Aorta (tissue), 5 donors: Measurements from ENCODE around the gene FAM241B. TPM values are rescaled to one million over a fixed set of nuclear protein-coding genes. Genes with fewer than 3 reads are reported as not detected.
A peak's percentile ranks its signal among the peaks of the same experiment; 100 is the strongest.

Experiments used
- ATAC-seq: fragments of 200-7000 bp; cut with Tn5 transposase; one replicate; pipeline ENCODE4 v1.9.1; 2022; ENCODE audit warnings: moderate library complexity; ENCODE audit not compliant: low FRiP score
- DNase-seq, 2 donors: peaks; one replicate each; pipeline ENCODE4 v3.0.0-alpha.2; 2020
- H3K27ac ChIP-seq, 2 donors: one replicate each; pipeline ENCODE4 v1.5.1; 2013; ENCODE audit warnings: low read length in 2 of 2, mild to moderate bottlenecking in 2 of 2, moderate library complexity in 2 of 2, control low read depth in 1 of 2, inconsistent platforms in 1 of 2, low read depth in 1 of 2
- H3K27me3 ChIP-seq, 2 donors: one replicate each; pipeline ENCODE4 v1.6.1; 2013; ENCODE audit warnings: control low read depth in 1 of 2, low read length in 1 of 2, mild to moderate bottlenecking in 1 of 2, moderate library complexity in 1 of 2; ENCODE audit not compliant: insufficient read depth in 2 of 2, control insufficient read depth in 1 of 2
- H3K36me3 ChIP-seq, 2 donors: one replicate each; pipeline ENCODE4 v1.6.1; 2013; ENCODE audit warnings: control low read depth in 1 of 2, low read length in 1 of 2, mild to moderate bottlenecking in 1 of 2; ENCODE audit not compliant: insufficient read depth in 2 of 2, control insufficient read depth in 1 of 2
- H3K4me1 ChIP-seq, 2 donors: one replicate each; pipeline ENCODE4 v1.6.1; 2013; ENCODE audit warnings: low read length in 2 of 2, control low read depth in 1 of 2, mild to moderate bottlenecking in 1 of 2, moderate library complexity in 1 of 2; ENCODE audit not compliant: insufficient read depth in 2 of 2, control insufficient read depth in 1 of 2
- H3K4me3 ChIP-seq, 2 donors: one replicate each; pipeline ENCODE4 v1.5.1; 2013; ENCODE audit warnings: low read length in 2 of 2, control low read depth in 1 of 2, mild to moderate bottlenecking in 1 of 2
- H3K9me3 ChIP-seq: one replicate; pipeline ENCODE4 v1.6.1; 2013; ENCODE audit warnings: mild to moderate bottlenecking, low read length; ENCODE audit not compliant: control insufficient read depth
- WGBS, 2 donors: extraction: QIAGEN DNeasy Blood & Tissue Kit; methylation state at CpG; one replicate each; pipeline ENCODE4 v1.1.7; 2013; 5-methylcytosine and 5-hydroxymethylcytosine counted together
- intact Hi-C, 2 donors: fragments of 100-400 bp; cut with DNase I; formaldehyde crosslinking; loops; one replicate each; pipeline versions ENCODE4 v1.14.2 to v1.15.0; 2022
- polyA plus RNA-seq, 2 donors: library from polyadenylated mRNA; stranded (reverse); fragments of 200-250 nt; gene quantifications; one replicate each; pipeline ENCODE4 v1.2.3, GENCODE V29; 2013
- total RNA-seq, 2 donors: library from RNA; stranded (reverse); fragmentation: NEBNext Ultra II Directional; extraction: Animal tissue kit (Norgen Biotek cat#: 25700); gene quantifications; one replicate each; pipeline ENCODE4 v1.2.1, GENCODE V29; 2021
- donor health status: healthy with polysubstance abuse.
- donor health status: Bipolar disorder and iron deficiency.
- donor health status: DM: no; HTN: no; CAD: no.
- donor health status: DM: no; HTN: no; CAD: no.
- donor health status: DM: yes; HTN: yes; CAD: no.

Gene FAM241B
- total and polyA plus RNA-seq, 4 donors: 4.7 to 10.6 (median 8.3) TPM

DNA sequence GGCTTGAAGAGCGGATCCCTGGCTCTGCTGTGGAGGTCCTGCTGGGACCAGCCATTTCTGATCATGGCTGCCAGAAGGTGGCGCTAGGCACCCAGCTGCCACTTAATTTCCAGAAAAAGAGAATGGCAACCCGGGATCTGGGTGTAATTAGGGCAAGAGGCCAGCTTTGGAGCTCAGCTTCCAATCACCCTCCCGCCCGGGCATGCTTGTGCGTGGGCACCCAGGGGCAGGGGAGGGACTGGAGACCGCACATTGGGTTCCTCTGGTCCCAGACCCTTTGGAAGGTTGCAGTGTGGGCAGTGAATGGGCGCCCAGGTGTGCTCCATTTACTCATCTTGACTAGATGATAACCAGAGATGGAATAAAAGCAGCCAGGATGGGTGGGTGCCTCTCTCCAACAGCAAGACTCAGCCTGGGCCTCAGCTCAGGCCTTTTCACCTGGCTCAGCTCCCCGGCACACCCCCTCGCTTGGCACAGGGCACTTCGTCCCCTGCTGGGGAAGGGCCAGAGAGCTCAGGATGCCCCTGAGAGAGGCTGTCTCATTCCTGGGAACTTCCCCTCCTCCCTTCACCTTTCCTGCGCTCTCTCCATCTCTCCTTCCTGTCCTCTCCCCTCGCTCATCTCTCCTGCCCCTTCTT lies 14.7 kb downstream of the FAM241B start:
- H3K4me3 ChIP-seq: no peak overlapping the region
- intact Hi-C loops: loop anchor here (1.0 to 5.0 kb wide), 7 partner anchors 38 to 318 kb away; partner anchors contain the start of gene COL13A1 (in 2 of the 2)
- 45 to 49% methylated on average over 13 of the region's 13 CpGs for WGBS, 2 donors
- no peaks in the 10 kb centered on the region for H3K36me3 ChIP-seq
- H3K27me3 ChIP-seq: no peaks in the 10 kb centered on the region
- ATAC-seq: peak; percentile 56
- H3K27ac ChIP-seq: no peak overlapping the region
- peak; percentile 72 to 89 for DNase-seq
- no peaks in the 10 kb centered on the region for H3K9me3 ChIP-seq
- H3K4me1 ChIP-seq: no peaks in the 10 kb centered on the region

DNA sequence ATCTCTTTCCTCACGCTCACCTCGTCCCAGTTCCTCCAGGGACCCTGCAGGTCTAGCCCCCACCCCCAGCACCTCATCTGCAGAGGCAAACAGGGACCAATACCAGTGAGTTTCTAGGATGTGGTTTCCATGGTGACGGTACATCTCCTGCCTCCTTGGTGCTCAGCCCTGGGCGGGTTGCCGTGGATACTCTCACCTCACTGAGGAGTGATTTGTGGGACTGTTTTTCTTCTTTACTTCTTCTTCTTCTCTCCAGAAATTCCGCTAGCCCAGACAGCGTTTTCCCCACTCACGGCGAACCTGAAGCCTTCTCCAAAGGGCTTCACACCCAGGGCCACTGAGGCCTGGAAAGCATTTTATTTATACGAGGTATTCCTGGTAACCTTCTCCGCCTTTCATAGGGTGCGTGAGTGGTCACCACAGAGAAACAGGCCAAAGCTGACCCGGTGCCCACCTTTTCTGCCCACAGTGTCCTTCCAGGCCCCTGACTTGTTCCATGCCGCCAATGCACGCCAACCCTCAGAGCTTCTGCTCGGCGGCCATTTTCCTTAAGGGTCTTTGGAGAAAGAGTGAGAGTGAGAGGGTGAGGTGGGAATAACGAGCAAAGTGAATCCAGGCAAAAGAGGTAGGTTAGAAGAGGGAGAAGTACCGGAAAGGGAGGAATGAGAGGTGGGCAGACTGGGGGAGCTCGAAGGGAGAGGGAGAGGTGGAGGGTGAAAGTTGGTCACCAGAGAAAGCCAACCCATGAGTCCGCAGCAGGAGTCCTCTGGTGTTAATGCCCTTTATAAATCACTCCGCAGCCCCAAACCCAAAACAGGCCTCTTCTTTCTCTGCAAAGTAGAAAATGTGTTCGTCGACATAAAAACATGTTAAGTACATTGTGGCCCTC lies 15.5 kb downstream of the FAM241B start:
- ATAC-seq: no peak
- peak in 1 of 2 donors; percentile 72 for DNase-seq
- H3K27me3 ChIP-seq: no peaks in the 10 kb centered on the region
- H3K36me3 ChIP-seq: no peaks in the 10 kb centered on the region
- 95% methylated on average over 24 of the region's 24 CpGs for WGBS, 2 donors
- no peaks in the 10 kb centered on the region for H3K4me1 ChIP-seq
- no peak overlapping the region for H3K4me3 ChIP-seq
- intact Hi-C loops: loop anchor here (2.0 to 5.0 kb wide), 4 partner anchors 37 to 269 kb away; partner anchors contain the start of gene COL13A1 (in 1 of the 2)
- H3K9me3 ChIP-seq: no peaks in the 10 kb centered on the region
- no peak overlapping the region for H3K27ac ChIP-seq

DNA sequence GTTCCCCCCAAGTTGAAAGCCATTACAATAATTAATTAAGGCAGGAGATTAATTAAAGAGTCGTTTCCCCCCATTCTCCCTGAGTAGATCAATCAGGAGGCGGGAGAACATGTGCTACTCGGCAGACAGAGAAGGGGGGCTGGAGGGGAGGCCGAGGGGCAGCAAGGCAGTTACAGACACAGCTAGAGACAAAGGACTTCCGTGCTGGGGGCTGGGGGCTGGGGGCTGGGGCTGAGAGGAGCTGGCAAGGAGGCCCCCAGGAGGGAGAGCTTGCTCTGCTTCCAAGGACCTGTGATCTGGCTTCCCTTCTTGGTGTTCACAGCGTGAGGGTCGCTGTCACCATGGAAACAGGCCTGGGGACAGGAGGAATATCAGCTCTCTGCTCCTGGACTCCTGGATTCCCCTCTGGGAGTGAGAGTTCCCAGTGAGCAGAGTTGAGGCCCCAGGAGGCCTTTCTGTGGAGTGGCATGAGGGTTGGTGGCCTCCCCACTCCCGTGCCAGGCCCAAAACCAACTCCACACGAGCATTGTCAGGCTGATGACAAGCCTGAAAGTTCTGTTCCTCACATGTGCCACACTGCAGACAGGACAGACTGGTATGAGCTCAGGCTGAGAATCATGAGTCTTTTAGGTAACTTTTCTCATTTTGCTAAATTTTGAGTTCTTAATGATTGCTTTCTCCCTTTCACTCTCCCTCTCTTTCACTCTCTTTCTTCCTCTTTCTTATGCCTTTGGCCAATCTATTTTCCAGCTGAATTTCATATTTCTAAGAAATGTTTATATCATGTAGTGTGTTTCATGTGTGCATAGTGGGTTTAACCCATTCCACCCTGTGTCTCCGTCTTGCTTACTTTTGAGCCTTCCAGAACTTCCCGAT lies 16.4 kb downstream of the FAM241B start:
- WGBS, 2 donors: 77 to 79% methylated on average over 11 of the region's 11 CpGs
- no peaks in the 10 kb centered on the region for H3K27me3 ChIP-seq
- DNase-seq (peak in 1 of 2 donors; percentile 57), ATAC-seq (no peak)
- intact Hi-C loops: loop anchor here (5.0 kb wide), 2 partner anchors 36 to 266 kb away; no protein-coding TSS in a partner anchor
- H3K27ac ChIP-seq: no peak overlapping the region
- H3K4me3 ChIP-seq: no peak overlapping the region
- H3K36me3 ChIP-seq: no peaks in the 10 kb centered on the region
- H3K9me3 ChIP-seq: no peaks in the 10 kb centered on the region
- H3K4me1 ChIP-seq: no peaks in the 10 kb centered on the region

DNA sequence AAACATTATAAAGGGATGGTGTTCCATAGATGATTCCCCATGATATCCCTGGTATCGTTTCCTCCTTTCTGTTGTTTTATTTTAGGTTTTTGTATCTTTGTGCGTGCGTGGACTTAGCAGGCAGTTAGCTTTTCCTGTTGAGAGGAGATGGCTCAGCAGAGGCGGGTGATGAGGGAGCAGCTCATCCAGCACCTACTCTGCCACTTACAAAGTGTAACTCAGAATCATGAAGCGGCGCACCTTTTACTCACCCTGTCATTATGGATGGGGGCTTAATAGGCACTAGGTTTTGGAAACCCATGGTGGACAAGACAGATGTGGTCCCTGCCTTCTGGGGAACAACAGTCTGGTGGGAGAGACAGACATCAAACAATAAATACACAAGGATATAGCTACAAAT lies 17.1 kb downstream of the FAM241B start:
- ATAC-seq (no peak), DNase-seq (peak in 1 of 2 donors; percentile 23)
- no peak overlapping the region for H3K27ac ChIP-seq
- no peaks in the 10 kb centered on the region for H3K4me1 ChIP-seq
- 88 to 96% methylated on average over 6 of the region's 6 CpGs for WGBS, 2 donors
- no peaks in the 10 kb centered on the region for H3K36me3 ChIP-seq
- intact Hi-C loops: loop anchor here (5.0 kb wide), 2 partner anchors 35 to 265 kb away; no protein-coding TSS in a partner anchor
- no peak overlapping the region for H3K4me3 ChIP-seq
- H3K9me3 ChIP-seq: no peaks in the 10 kb centered on the region
- H3K27me3 ChIP-seq: no peaks in the 10 kb centered on the region

DNA sequence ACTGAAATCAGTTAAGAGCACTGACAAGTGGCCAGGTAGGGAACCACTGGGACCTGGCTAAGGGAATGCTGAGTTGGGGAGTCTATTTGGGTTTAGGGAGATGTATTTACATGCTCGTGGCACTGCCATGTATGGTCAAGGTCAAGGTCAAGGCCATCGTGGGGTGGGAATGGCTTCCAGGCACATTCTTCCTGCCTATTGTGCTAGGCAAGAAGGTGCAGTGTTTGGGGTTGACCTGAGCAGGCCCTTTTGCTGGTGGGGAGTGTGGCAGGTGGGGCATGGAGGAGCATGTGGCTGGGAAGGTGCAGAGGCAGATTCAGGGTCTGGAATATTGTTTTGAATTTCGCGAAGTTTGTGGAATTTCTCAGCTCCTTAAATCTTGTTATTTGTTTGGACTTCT lies 17.8 kb downstream of the FAM241B start:
- ATAC-seq: no peak
- Histone ChIP-seq H3K36me3 (no peaks in the 10 kb centered on the region), H3K27ac (no peak overlapping the region), H3K4me1 (no peaks in the 10 kb centered on the region), H3K4me3 (no peak overlapping the region), H3K27me3 (no peaks in the 10 kb centered on the region), H3K9me3 (no peaks in the 10 kb centered on the region)
- intact Hi-C loops: loop anchor here (5.0 kb wide), 2 partner anchors 34 to 264 kb away; no protein-coding TSS in a partner anchor
- WGBS, 2 donors: 87 to 89% methylated on average over 4 of the region's 4 CpGs
- peak in 1 of 2 donors; percentile 32 for DNase-seq

- H3K9me3 ChIP-seq: no peaks in the 10 kb centered on the region
- peak in 1 of 2 donors; percentile 47 for DNase-seq
- no peak overlapping the region for H3K4me3 ChIP-seq
- H3K27me3 ChIP-seq: no peaks in the 10 kb centered on the region
- 92 to 99% methylated on average over 5 of the region's 5 CpGs for WGBS, 2 donors
- intact Hi-C loops: loop anchor here (5.0 kb wide), 2 partner anchors 34 to 264 kb away; no protein-coding TSS in a partner anchor
- H3K36me3 ChIP-seq: no peaks in the 10 kb centered on the region
- no peak overlapping the region for H3K27ac ChIP-seq
- ATAC-seq: no peak
- no peaks in the 10 kb centered on the region for H3K4me1 ChIP-seq
These were observed 18.4 kb downstream of the FAM241B start for GRCh38 chr10:69648461-69648860.

DNA sequence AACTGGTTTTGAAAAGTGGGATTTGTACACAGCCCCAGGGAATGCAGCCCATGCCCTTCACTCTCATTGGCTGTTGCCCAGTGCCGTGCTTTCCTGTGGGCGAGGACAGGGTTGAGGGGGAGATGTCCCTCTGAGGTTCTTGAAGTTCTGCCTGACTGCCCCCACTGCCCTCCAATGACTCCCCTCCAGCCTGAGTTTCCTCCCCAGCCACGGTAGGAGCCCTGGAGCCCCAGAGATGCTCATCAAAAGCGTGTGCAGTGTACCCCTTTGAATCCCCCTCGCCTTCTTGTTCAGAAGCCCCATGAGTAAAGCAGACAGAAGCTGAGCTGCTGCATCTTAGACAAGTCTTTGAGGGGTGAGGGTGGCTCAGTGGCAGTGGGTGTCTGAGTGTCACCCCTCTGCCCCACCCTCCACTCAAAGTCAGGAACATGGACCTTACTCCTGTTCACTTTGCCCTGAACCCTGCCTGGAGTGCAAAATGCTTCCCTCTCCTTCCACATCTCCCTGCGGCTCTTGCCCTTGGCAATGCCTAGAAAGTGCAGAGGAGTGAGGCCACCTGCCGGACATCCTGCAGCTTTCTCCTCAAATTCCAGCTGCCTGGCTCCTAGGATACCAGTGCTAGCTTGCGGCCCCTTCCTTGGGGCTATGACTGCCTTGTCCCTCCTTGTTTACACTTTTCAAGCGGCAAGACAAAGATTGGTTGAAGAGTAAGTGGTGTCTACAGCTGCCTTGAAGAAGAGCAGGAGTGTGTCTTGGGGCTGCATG lies 19.9 kb downstream of the FAM241B start:
- no peak overlapping the region for H3K27ac ChIP-seq
- 93 to 97% methylated on average over 9 of the region's 9 CpGs for WGBS, 2 donors
- no peak for ATAC-seq

More for the DNA sequence above, 19.9 kb downstream of the FAM241B start:
- no peaks in the 10 kb centered on the region for H3K27me3 ChIP-seq
- intact Hi-C loops: loop anchor here (5.0 kb wide), 2 partner anchors 32 to 262 kb away; no protein-coding TSS in a partner anchor
- H3K4me1 ChIP-seq: no peaks in the 10 kb centered on the region
- peak in 1 of 2 donors; percentile 42 for DNase-seq
- H3K4me3 ChIP-seq: no peak overlapping the region
- H3K36me3 ChIP-seq: no peaks in the 10 kb centered on the region
- H3K9me3 ChIP-seq: no peaks in the 10 kb centered on the region
